Activated CD4-positive, alpha-beta T cell treated with anti-CD3 and anti-CD28 coated beads, Interleukin-2, amount 10 ng/mL, durations not matched to agents 7 days and 5 days (primary cell): ENCODE results near the gene SHISAL1. TPM values are rescaled to one million over a fixed set of nuclear protein-coding genes. Genes with fewer than 3 reads are reported as not detected.

Experiments
- CTCF ChIA-PET: fragments of 350-600 bp; sonication (Branson Sonifier 250); formaldehyde crosslinking; loops from one replicate; lab custom pipeline; 2021; ENCODE audit warnings: antibody characterized with exemption; lab: Charles Lee
- POLR2A ChIA-PET: fragments of 350-600 bp; sonication (Branson Sonifier 250); formaldehyde crosslinking; loops from one replicate; lab custom pipeline; 2021; ENCODE audit warnings: antibody characterized with exemption; lab: Charles Lee
- DNase-seq: peaks from one replicate; pipeline ENCODE4 v3.0.0-alpha.2; 2020
- H3K27ac Mint-ChIP-seq: one replicate; pipeline ENCODE4 v1.8.0; 2021; ENCODE audit warnings: mild to moderate bottlenecking, moderate library complexity, mixed read lengths
- H3K27me3 Mint-ChIP-seq: one replicate; pipeline ENCODE4 v1.8.0; 2021; ENCODE audit warnings: mixed read lengths
- H3K36me3 Mint-ChIP-seq: one replicate; pipeline ENCODE4 v1.8.0; 2021; ENCODE audit warnings: low read depth, mixed read lengths
- H3K4me1 Mint-ChIP-seq: one replicate; pipeline ENCODE4 v1.8.0; 2021; ENCODE audit warnings: mixed read lengths
- H3K4me3 Mint-ChIP-seq: one replicate; pipeline ENCODE4 v1.8.0; 2021; ENCODE audit warnings: mild to moderate bottlenecking, moderate library complexity, mixed read lengths
- H3K9me3 Mint-ChIP-seq: one replicate; pipeline ENCODE4 v1.8.0; 2021; ENCODE audit warnings: mixed read lengths
- total RNA-seq, 2 experiments: library from RNA; stranded (reverse); gene quantifications; one replicate each; pipeline ENCODE4 v1.2.3, GENCODE V29; 2021

The SHISAL1 gene
- total RNA-seq, 2 experiments from 2014 or later: not detected

DNA sequence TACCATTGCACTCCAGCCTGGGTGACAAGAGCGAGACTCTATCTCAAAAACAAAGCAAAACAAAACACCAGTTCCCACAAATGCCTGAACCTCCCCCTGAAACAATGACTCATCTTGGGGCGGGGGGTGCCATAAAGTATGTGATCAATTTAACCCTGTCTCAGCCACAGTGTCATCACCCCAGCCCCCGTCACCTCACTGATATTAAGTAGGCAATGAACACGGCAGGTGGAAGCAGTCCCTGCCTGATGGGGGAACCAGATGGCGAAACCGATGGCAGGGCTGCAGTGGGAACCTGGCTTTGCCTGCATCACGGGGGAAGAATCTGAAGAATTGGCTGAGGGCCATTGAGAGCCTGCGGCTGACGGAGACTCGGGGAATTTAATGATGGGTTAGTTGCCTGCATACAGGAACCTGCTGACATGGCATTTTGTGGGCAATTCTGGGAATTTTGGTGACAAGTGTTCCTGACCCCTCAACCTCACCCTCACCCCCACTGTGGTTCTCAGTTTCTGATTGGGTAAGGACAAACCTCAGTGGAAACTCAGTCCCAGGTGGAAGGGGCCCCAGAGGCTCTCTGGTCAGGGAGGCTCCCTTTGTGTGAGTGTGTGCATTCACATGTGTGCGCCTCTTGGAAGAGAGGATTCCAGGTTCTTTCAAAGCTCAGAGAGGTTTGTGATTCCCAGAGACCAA lies 39.1 kb upstream of the SHISAL1 start:
- Mint-ChIP-seq H3K4me3 (no peak overlapping the region), H3K36me3 (no peaks in the 10 kb centered on the region), H3K27ac (no peak overlapping the region), H3K4me1 (peaks cover 3% of the 10 kb centered on the region), H3K27me3 (peaks cover 3% of the 10 kb centered on the region), H3K9me3 (no peaks in the 10 kb centered on the region)
- POLR2A ChIA-PET: no interaction called here
- DNase-seq: peak; percentile 15
- CTCF ChIA-PET: interaction anchor here (0.8 kb wide), 1 partner anchor 23 kb away, joined by 3 read pairs; no protein-coding TSS in a partner anchor

DNA sequence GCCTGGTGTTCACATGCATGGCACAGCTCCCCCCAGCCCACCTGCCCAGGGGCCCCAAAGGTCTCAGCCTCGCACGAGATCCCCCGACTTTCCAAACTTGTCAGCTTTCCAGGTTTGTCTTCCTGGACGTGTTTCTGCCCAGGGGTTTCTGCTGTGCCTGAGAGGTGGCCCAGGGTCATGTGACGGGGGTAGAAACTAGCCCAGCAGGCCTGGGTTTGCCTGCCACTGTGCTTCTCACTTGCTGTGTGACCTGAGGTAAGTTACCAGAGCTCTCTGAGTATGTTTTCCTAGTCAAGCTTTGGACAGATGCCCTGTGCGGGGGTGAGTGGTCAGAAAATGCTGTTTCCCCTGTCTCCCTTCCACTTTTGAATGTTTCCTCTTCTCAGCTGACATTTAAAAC lies 38.3 kb upstream of the SHISAL1 start:
- Mint-ChIP-seq H3K4me1 (peaks cover 3% of the 10 kb centered on the region), H3K36me3 (no peaks in the 10 kb centered on the region), H3K27me3 (peaks cover 3% of the 10 kb centered on the region), H3K4me3 (no peak overlapping the region), H3K27ac (no peak overlapping the region), H3K9me3 (no peaks in the 10 kb centered on the region)
- CTCF ChIA-PET: no interaction called here
- no peak for DNase-seq
- POLR2A ChIA-PET: no interaction called here

DNA sequence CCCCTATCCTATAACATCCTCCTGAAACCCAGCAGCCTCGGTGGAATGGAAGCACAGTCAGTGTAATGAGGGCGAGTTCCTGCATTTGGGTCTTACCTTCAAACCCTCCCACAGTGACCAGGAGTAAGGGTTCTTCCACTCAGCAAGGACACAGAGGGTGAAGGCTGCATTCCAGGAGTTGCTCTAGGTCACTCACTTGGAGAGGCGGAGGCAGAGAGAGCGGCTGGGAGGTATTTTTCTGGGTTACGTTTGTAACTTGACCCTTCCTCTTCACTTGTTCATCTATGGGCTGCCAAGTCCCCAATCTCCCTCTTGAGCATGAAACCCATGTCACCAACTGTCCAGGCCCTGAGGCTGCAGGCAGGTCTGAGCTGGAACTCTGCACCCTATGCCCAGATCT lies 36.8 kb upstream of the SHISAL1 start:
- POLR2A ChIA-PET: no interaction called here
- CTCF ChIA-PET: no interaction called here
- no peaks in the 10 kb centered on the region for H3K9me3 Mint-ChIP-seq
- no peak overlapping the region for H3K4me3 Mint-ChIP-seq
- peaks cover 3% of the 10 kb centered on the region for H3K27me3 Mint-ChIP-seq
- H3K27ac Mint-ChIP-seq: no peak overlapping the region
- H3K36me3 Mint-ChIP-seq: no peaks in the 10 kb centered on the region
- H3K4me1 Mint-ChIP-seq: peaks cover 3% of the 10 kb centered on the region
- DNase-seq: no peak

DNA sequence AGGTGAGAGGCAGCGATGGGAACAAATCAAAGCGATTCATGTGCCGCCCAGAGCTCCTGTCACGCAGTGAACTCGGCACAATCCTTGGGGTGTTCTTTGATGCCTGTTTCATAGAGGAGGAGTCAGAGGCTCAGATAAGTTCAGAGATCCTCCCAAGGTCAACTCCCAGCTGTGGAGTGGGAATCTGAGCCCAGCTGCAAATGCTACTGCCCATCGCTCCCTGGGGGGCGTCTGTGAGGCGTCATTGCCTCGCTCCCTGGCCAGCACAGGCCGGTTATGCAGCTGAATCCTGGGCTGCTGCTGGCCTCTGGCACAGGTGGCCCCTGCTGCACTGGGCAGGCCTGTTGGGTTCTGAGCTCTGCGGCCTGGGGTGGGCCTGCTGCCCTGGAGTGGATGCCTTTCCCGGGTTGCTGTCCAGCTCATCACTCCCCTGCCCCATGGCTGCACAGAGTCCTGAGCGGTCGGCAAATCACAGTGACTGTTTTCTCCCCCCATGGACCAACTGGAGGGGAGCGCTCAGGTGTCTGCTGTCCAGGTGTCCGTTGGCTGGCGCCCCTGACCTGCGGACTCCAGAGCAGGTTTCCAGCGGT lies 36.3 kb upstream of the SHISAL1 start:
- no peak overlapping the region for H3K27ac Mint-ChIP-seq
- no peak overlapping the region for H3K4me3 Mint-ChIP-seq
- no peaks in the 10 kb centered on the region for H3K36me3 Mint-ChIP-seq
- peaks cover 3% of the 10 kb centered on the region for H3K4me1 Mint-ChIP-seq
- ChIA-PET POLR2A (no interaction called here), CTCF (interaction anchor here (1.8 kb wide), 1 partner anchor 32 kb away, joined by 3 read pairs; no protein-coding TSS in a partner anchor)
- peaks cover 3% of the 10 kb centered on the region for H3K27me3 Mint-ChIP-seq
- no peaks in the 10 kb centered on the region for H3K9me3 Mint-ChIP-seq
- DNase-seq: no peak

DNA sequence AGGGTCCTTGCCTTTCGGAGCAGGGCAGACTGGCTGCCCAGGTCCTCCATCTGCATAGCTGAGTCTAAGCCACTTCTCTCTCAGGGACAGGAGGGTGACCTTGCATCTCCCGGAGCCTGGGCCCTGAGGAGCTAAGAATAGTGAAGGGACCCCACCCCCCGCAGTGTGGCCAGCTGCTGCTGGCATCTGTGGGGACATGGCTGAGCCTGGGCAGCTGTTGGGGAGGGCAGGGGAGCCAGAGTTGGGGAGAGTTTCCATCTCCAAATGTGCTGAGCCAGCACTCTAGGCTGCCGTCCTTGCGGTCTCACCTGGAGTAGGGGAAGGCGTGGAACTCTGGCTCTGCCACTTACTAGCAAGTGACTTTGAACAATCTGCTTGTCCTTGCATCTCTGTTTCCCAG lies 34.8 kb upstream of the SHISAL1 start:
- no peaks in the 10 kb centered on the region for H3K9me3 Mint-ChIP-seq
- peaks cover 3% of the 10 kb centered on the region for H3K27me3 Mint-ChIP-seq
- H3K27ac Mint-ChIP-seq: no peak overlapping the region
- no peaks in the 10 kb centered on the region for H3K36me3 Mint-ChIP-seq
- ChIA-PET POLR2A (no interaction called here), CTCF (interaction anchor here (1.8 kb wide), 1 partner anchor 31 kb away, joined by 3 read pairs; no protein-coding TSS in a partner anchor)
- DNase-seq: no peak
- peaks cover 3% of the 10 kb centered on the region for H3K4me1 Mint-ChIP-seq
- no peak overlapping the region for H3K4me3 Mint-ChIP-seq

DNA sequence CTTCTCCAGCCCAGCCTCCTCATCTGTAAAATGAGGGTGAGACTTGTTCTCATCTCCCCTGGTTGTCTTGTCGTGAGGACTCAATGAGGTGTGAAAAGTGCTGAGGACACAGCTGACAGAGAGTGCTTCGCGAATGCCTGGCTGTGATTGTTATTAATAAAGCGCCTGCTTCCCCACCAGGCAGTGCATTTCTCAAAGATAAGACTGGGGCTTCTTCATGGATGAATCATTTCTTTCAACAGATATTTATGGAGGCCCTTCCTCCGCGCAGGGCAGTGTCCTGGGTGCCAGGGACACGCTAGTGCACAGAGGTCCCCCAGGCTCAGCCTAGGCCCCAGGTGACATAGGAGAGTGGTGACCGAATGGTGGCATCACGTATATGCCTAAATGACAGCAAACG lies 34.3 kb upstream of the SHISAL1 start:
- DNase-seq: no peak
- Mint-ChIP-seq H3K27me3 (peaks cover 3% of the 10 kb centered on the region), H3K4me3 (no peak overlapping the region), H3K27ac (no peak overlapping the region), H3K36me3 (no peaks in the 10 kb centered on the region), H3K9me3 (no peaks in the 10 kb centered on the region), H3K4me1 (peaks cover 3% of the 10 kb centered on the region)
- ChIA-PET POLR2A (no interaction called here), CTCF (no interaction called here)

DNA sequence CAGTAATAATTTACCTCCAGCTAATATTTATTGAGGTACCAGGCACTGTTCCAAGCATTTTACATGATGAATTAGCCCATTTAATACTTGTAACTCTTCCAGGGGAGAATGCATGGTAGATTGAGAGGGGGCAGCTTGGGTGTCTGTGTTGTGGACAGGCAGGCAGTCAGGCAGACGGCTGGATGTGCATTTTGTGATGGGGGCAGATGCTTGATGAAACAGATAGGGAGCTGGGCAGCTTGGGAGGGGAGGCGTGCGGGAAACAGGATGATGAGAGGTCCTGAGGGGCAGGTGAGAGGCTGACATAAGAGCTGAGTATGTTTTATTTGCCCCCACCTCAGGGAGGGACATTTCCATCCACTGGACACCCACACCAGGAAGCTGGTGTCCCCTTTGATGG lies 33.1 kb upstream of the SHISAL1 start:
- Mint-ChIP-seq H3K4me3 (no peak overlapping the region), H3K36me3 (no peaks in the 10 kb centered on the region), H3K4me1 (no peaks in the 10 kb centered on the region), H3K27me3 (no peaks in the 10 kb centered on the region), H3K27ac (no peak overlapping the region), H3K9me3 (no peaks in the 10 kb centered on the region)
- POLR2A ChIA-PET: no interaction called here
- CTCF ChIA-PET: no interaction called here
- no peak for DNase-seq

DNA sequence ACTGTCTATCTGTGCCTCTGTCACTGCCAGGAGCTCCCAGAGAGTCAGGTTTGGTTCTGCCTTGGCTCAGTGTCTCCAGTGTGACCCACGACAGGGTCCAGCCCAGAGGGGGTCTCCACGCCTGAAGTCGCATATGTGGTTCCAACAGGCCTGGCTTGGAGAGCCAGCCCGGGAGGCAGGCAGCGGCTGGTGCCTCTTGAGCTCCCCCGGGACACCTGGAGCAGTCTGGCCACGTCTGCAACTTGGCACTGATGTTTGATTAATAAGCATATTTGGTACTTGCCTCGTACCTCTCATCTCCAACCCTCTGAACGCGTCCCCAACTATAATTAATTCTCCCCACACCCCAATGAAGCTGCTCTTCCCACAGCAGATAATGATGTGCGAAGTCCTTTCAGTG lies 31.7 kb upstream of the SHISAL1 start:
- Mint-ChIP-seq H3K36me3 (no peaks in the 10 kb centered on the region), H3K4me1 (no peaks in the 10 kb centered on the region), H3K27me3 (no peaks in the 10 kb centered on the region), H3K9me3 (no peaks in the 10 kb centered on the region), H3K4me3 (no peak overlapping the region), H3K27ac (no peak overlapping the region)
- CTCF ChIA-PET: no interaction called here
- POLR2A ChIA-PET: no interaction called here
- DNase-seq: no peak

DNA sequence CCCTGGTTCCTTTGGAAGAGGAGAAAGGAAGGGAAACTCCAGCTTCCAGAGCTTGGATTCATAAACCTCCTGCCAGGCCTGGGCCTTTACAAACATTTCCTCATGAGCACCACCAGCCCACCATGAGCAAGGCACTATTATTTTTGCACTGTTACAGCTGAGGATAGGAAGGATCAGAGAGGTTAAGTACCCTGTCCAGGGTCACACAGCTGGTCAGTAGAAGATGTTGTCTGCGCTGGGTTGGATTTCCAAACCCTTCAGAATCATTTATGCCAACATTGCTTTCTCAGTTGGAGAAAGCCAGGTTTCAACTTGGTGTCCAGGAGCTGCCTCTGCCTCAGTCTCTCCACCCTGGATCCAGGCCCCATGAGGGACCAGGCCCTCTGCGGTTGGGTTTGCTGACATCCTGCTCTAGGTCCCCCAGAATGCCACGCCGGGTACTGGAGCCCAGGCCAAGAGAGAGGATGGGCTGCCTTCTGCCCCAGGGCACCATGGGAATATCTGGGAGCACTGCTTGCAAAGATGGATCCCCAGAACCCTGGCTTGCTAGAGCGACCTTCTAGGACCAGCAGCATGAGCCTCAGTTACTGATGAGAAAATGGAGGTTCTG lies 29.7 kb upstream of the SHISAL1 start:
- no peak overlapping the region for H3K4me3 Mint-ChIP-seq
- no peaks in the 10 kb centered on the region for H3K4me1 Mint-ChIP-seq
- no peaks in the 10 kb centered on the region for H3K27me3 Mint-ChIP-seq
- ChIA-PET CTCF (no interaction called here), POLR2A (no interaction called here)
- no peak for DNase-seq
- H3K36me3 Mint-ChIP-seq: no peaks in the 10 kb centered on the region
- H3K9me3 Mint-ChIP-seq: no peaks in the 10 kb centered on the region
- no peak overlapping the region for H3K27ac Mint-ChIP-seq

DNA sequence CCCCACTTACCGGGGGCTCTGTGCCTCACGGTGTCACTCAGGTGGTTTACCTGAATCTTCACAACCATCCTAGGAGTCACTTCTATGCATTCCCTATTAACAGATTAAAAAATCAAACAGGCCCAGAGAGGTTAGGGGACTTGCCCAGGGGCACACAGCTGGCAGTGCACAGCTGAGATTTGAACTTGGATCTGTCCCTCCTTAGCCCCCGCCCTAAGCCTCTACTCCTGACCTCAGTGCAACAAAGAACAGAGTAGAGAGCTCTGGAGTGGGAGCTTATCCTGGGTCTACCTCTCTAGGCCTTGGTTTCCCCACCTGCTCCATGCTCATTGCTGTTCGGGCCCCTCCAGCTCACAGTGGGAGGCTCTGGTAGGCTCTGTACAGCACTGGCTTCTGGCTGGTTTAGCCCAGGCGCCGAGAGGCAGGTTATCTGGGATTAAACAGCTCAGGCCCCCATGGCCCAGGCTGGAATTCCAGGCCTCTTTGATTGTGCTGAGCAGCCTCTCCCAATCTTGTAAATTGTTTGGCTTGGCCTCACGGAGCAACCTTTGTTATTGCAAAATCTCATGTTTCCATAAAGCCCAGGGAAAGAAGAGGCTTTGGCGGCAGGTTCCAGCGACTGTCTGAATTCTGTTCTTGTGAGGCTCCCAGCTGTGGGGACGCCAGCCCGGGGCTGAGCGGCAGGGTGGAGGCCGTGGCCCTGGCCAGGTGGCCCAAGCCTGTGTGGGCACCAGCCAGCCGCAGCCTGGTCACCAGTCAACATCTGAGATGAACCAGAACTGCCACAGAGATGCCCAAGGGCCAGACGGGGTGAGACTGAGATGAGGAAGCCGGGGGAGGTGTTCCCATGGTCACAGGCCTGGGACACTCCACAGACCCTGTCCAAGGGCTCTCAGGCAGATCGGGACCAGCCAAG lies 28.9 kb upstream of the SHISAL1 start:
- Mint-ChIP-seq H3K27ac (no peak overlapping the region), H3K27me3 (no peaks in the 10 kb centered on the region), H3K4me1 (no peaks in the 10 kb centered on the region), H3K36me3 (no peaks in the 10 kb centered on the region), H3K9me3 (no peaks in the 10 kb centered on the region), H3K4me3 (no peak overlapping the region)
- no peak for DNase-seq
- ChIA-PET POLR2A (no interaction called here), CTCF (no interaction called here)

DNA sequence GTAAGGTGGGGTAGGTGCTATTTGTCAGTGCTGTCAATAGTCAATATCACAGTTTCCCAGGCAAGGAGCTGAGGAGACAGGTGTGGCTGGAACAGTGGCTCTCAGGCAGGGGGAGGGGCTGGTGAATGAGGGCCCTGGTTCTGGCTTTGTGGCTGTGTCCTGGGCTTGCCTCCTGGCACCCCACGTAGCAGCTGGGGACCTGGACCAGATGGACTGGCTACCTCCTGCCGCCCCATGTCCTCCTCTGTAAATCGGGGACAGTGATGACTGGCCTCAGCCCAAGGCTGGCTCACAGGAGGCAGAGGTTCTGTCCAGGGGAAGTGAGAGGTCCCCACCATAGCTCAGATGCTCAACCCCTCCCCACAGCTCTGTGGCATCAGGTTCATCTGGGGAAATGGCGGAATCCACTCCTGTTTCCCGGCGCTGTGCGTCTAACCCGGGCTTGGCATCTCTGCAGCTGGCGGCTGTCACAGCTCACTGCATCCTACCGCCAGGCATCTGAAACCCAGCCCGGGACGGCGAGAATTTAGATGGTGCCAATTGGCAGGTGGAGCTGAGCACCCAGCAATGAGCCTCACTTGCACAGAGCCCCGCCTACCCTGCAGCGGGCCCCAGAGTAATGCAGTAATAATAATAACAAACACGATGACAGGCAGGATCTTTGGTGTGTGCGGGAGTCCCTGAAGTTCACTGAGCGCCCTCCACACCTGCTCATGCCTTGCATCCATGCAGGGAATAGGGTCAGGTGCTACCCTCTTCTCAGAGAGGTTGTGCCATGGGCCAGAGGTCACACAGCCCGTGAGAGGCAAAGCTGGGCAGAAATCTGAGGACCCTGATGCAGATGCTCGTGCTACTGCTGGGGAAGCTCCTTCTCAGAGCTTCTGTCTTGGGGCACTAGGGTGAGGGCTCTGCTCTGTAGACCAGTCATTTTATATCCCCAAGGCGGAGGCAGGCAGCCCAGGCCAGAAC lies 27.8 kb upstream of the SHISAL1 start:
- H3K27me3 Mint-ChIP-seq: no peaks in the 10 kb centered on the region
- no peaks in the 10 kb centered on the region for H3K4me1 Mint-ChIP-seq
- H3K27ac Mint-ChIP-seq: no peak overlapping the region
- H3K36me3 Mint-ChIP-seq: no peaks in the 10 kb centered on the region
- POLR2A ChIA-PET: no interaction called here
- no peak for DNase-seq
- no peaks in the 10 kb centered on the region for H3K9me3 Mint-ChIP-seq
- CTCF ChIA-PET: interaction anchor here (1.2 kb wide), 1 partner anchor 53 kb away, joined by 4 read pairs; no protein-coding TSS in a partner anchor
- no peak overlapping the region for H3K4me3 Mint-ChIP-seq

DNA sequence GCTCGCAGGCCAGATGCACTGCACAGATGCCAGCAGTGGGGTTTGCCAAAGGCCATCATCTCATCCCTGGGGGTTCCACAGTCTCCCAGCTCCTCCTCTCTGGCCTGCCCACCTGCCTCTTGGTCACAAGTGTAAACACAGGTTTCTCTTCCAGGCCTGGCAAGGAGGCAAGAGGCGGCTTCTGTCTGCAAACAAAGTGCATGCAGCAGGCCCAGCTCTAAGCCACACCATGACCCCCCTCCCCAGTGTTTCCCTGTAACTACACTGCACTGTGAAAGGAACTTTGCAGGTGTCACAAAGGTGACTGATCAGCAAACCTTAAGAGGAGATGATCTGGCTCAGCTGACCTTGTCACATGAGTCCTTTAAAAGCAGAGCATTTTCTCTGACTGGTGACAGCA lies 26.2 kb upstream of the SHISAL1 start:
- no peaks in the 10 kb centered on the region for H3K36me3 Mint-ChIP-seq
- no peak for DNase-seq
- no peaks in the 10 kb centered on the region for H3K27me3 Mint-ChIP-seq
- POLR2A ChIA-PET: no interaction called here
- H3K27ac Mint-ChIP-seq: no peak overlapping the region
- CTCF ChIA-PET: interaction anchor here (1.2 kb wide), 1 partner anchor 51 kb away, joined by 4 read pairs; no protein-coding TSS in a partner anchor
- H3K4me3 Mint-ChIP-seq: no peak overlapping the region
- H3K4me1 Mint-ChIP-seq: no peaks in the 10 kb centered on the region
- no peaks in the 10 kb centered on the region for H3K9me3 Mint-ChIP-seq
